ENCODE data around the gene U2AF1. TPM values are rescaled to one million over a fixed set of nuclear protein-coding genes. Genes with fewer than 3 reads are reported as not detected.
"Not testable (repeated sequence)": the region's sequence is repeated elsewhere in the genome, so short reads cannot be mapped to it uniquely, and the experiment has no call there.

U2AF1 gene
- total RNA-seq, 2 donors from 2014 or later, result 61.8 to 135 TPM

GRCh38 chr21:43107794-43108137 is 396 bp upstream of the U2AF1 start:
- not testable (repeated sequence) for H3K4me3 ChIP-seq (ENCODE audit: low read length); H3K36me3 Mint-ChIP-seq (ENCODE audit: low read depth); H3K9ac ChIP-seq (ENCODE audit: extremely low read depth, low read length, poor library complexity, severe bottlenecking); H3K4me1 Mint-ChIP-seq; DNase-seq; H3K27me3 ChIP-seq (ENCODE audit: control insufficient read depth, insufficient read depth, low read length, poor library complexity, severe bottlenecking); H3K9me3 ChIP-seq (ENCODE audit: control insufficient read depth, low read length); H3K9me3 Mint-ChIP-seq; H3K27ac ChIP-seq (ENCODE audit: low read depth, low read length); H3K27ac Mint-ChIP-seq; H3K36me3 ChIP-seq (ENCODE audit: control insufficient read depth, insufficient read depth, low read length); H3K27me3 Mint-ChIP-seq (ENCODE audit: insufficient read depth); H3K4me3 Mint-ChIP-seq; H3K4me1 ChIP-seq (ENCODE audit: control insufficient read depth, insufficient read depth, low read length)
- no CpG with 5 or more reads among the region's 17 CpGs for WGBS, 2 experiments (ENCODE audit: insufficient coverage in 1 of 2, insufficient read length in 1 of 2)

GRCh38 chr21:43104642-43105041 is 2.7 kb downstream of the U2AF1 start:
- not testable (repeated sequence) for H3K9ac ChIP-seq (ENCODE audit: extremely low read depth, low read length, poor library complexity, severe bottlenecking); H3K4me3 Mint-ChIP-seq; H3K4me1 Mint-ChIP-seq; H3K9me3 ChIP-seq (ENCODE audit: control insufficient read depth, low read length); H3K36me3 ChIP-seq (ENCODE audit: control insufficient read depth, insufficient read depth, low read length); H3K9me3 Mint-ChIP-seq; H3K27me3 ChIP-seq (ENCODE audit: control insufficient read depth, insufficient read depth, low read length, poor library complexity, severe bottlenecking); H3K4me3 ChIP-seq (ENCODE audit: low read length); H3K27me3 Mint-ChIP-seq (ENCODE audit: insufficient read depth); DNase-seq; H3K27ac Mint-ChIP-seq; H3K27ac ChIP-seq (ENCODE audit: low read depth, low read length); H3K36me3 Mint-ChIP-seq (ENCODE audit: low read depth); H3K4me1 ChIP-seq (ENCODE audit: control insufficient read depth, insufficient read depth, low read length)
- 92 to 100% methylated on average over 2 of the region's 5 CpGs for WGBS, 2 experiments (ENCODE audit: insufficient coverage in 1 of 2, insufficient read length in 1 of 2)

DNA sequence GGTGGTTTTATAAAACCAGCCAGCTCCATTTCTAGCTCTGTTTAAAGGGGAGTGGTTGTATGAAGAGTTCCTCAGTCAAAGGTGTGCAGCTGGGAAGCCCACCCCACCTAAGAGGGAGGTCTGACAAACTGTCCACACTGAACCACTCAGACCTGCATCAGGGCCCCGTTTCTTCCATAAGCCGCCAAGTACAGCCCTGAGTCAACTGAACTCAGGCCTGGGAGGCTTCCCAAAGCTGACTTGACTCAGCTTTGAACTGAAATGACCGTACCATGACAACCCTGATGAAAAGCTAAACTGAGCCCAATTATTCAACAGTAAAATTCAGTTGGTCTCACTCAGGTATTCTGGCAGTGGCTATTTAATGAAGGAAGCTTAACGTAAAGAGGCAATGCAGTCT is 5.1 kb downstream of the U2AF1 start:
- not testable (repeated sequence) for H3K9me3 Mint-ChIP-seq; H3K36me3 ChIP-seq (ENCODE audit: control insufficient read depth, insufficient read depth, low read length); H3K4me1 Mint-ChIP-seq; H3K4me3 ChIP-seq (ENCODE audit: low read length); H3K36me3 Mint-ChIP-seq (ENCODE audit: low read depth); H3K4me1 ChIP-seq (ENCODE audit: control insufficient read depth, insufficient read depth, low read length); H3K9me3 ChIP-seq (ENCODE audit: control insufficient read depth, low read length); H3K27me3 ChIP-seq (ENCODE audit: control insufficient read depth, insufficient read depth, low read length, poor library complexity, severe bottlenecking); H3K27ac ChIP-seq (ENCODE audit: low read depth, low read length); H3K4me3 Mint-ChIP-seq; H3K27me3 Mint-ChIP-seq (ENCODE audit: insufficient read depth); DNase-seq; H3K27ac Mint-ChIP-seq; H3K9ac ChIP-seq (ENCODE audit: extremely low read depth, low read length, poor library complexity, severe bottlenecking)
- no CpG with 5 or more reads among the region's 4 CpGs for WGBS, 2 experiments (ENCODE audit: insufficient coverage in 1 of 2, insufficient read length in 1 of 2)

DNA sequence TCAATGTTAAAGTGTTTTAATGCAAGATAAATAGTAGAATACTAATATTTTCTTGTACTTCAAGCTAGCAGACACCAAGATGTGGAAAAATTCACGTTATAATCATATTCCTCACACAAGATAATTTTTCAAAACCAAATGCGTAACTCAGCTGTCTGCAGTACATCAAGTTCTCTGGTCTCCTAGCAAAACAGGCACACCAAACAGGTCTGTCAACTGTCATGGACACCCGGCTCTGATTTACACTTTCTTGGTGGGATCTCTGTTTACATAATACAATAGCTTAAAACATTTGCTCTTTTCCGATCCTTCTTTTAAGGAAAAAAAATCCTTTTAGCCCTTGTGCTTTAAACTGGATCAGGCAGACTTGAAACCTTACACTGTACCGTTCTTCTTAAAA is 5.7 kb downstream of the U2AF1 start:
- not testable (repeated sequence) for H3K27ac ChIP-seq (ENCODE audit: low read depth, low read length); H3K4me1 ChIP-seq (ENCODE audit: control insufficient read depth, insufficient read depth, low read length); H3K27me3 Mint-ChIP-seq (ENCODE audit: insufficient read depth); H3K36me3 ChIP-seq (ENCODE audit: control insufficient read depth, insufficient read depth, low read length); H3K4me1 Mint-ChIP-seq; H3K36me3 Mint-ChIP-seq (ENCODE audit: low read depth); DNase-seq; H3K9ac ChIP-seq (ENCODE audit: extremely low read depth, low read length, poor library complexity, severe bottlenecking); H3K4me3 Mint-ChIP-seq; H3K4me3 ChIP-seq (ENCODE audit: low read length); H3K27me3 ChIP-seq (ENCODE audit: control insufficient read depth, insufficient read depth, low read length, poor library complexity, severe bottlenecking); H3K27ac Mint-ChIP-seq; H3K9me3 ChIP-seq (ENCODE audit: control insufficient read depth, low read length); H3K9me3 Mint-ChIP-seq
- no CpG with 5 or more reads among the region's 5 CpGs for WGBS, 2 experiments (ENCODE audit: insufficient coverage in 1 of 2, insufficient read length in 1 of 2)

- H3K9ac ChIP-seq (ENCODE audit: extremely low read depth, low read length, poor library complexity, severe bottlenecking); H3K36me3 Mint-ChIP-seq (ENCODE audit: low read depth); H3K4me1 ChIP-seq (ENCODE audit: control insufficient read depth, insufficient read depth, low read length); H3K9me3 Mint-ChIP-seq; H3K27me3 Mint-ChIP-seq (ENCODE audit: insufficient read depth); H3K4me3 ChIP-seq (ENCODE audit: low read length); DNase-seq; H3K27me3 ChIP-seq (ENCODE audit: control insufficient read depth, insufficient read depth, low read length, poor library complexity, severe bottlenecking); H3K27ac Mint-ChIP-seq; H3K27ac ChIP-seq (ENCODE audit: low read depth, low read length); H3K4me1 Mint-ChIP-seq; H3K9me3 ChIP-seq (ENCODE audit: control insufficient read depth, low read length); H3K4me3 Mint-ChIP-seq; H3K36me3 ChIP-seq (ENCODE audit: control insufficient read depth, insufficient read depth, low read length): not testable (repeated sequence)
- WGBS, 2 experiments (ENCODE audit: insufficient coverage in 1 of 2, insufficient read length in 1 of 2), result no CpG with 5 or more reads among the region's 7 CpGs
Observed at GRCh38 chr21:43101000-43101399, 6.4 kb downstream of the U2AF1 start.

- not testable (repeated sequence) for H3K27me3 ChIP-seq (ENCODE audit: control insufficient read depth, insufficient read depth, low read length, poor library complexity, severe bottlenecking); H3K4me3 ChIP-seq (ENCODE audit: low read length); H3K27me3 Mint-ChIP-seq (ENCODE audit: insufficient read depth); H3K36me3 Mint-ChIP-seq (ENCODE audit: low read depth); H3K9ac ChIP-seq (ENCODE audit: extremely low read depth, low read length, poor library complexity, severe bottlenecking); H3K9me3 ChIP-seq (ENCODE audit: control insufficient read depth, low read length); H3K9me3 Mint-ChIP-seq; DNase-seq; H3K4me1 ChIP-seq (ENCODE audit: control insufficient read depth, insufficient read depth, low read length); H3K4me1 Mint-ChIP-seq; H3K36me3 ChIP-seq (ENCODE audit: control insufficient read depth, insufficient read depth, low read length); H3K27ac ChIP-seq (ENCODE audit: low read depth, low read length); H3K4me3 Mint-ChIP-seq; H3K27ac Mint-ChIP-seq
- whole genome bisulfite sequencing, 2 experiments (ENCODE audit: insufficient coverage in 1 of 2, insufficient read length in 1 of 2), result no CpG with 5 or more reads among the region's 16 CpGs
Observed at GRCh38 chr21:43091979-43092614, 15.3 kb downstream of the U2AF1 start.

DNA sequence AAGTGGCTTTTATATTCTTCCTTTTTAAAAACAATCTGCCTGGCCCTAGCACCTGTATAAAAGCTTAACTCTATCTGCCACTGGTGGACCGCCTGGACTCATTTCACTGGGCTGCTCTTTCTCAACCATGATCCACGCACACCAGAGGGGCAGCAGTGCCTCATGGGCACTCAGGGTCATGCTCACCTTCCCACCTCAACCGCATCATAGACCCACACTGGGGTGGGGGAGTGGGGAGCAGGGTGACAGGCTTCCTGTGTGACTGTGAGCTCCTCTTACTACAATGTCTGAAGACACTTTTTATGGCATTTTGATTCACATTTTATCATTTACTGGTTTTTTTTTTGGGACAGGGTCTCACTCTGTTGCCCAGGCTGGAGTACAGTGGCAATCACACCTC is 16.4 kb downstream of the U2AF1 start:
- not testable (repeated sequence) for H3K4me1 ChIP-seq (ENCODE audit: control insufficient read depth, insufficient read depth, low read length); H3K4me3 Mint-ChIP-seq; H3K27ac Mint-ChIP-seq; H3K4me1 Mint-ChIP-seq; H3K4me3 ChIP-seq (ENCODE audit: low read length); H3K27ac ChIP-seq (ENCODE audit: low read depth, low read length); H3K9me3 Mint-ChIP-seq; H3K36me3 ChIP-seq (ENCODE audit: control insufficient read depth, insufficient read depth, low read length); H3K9me3 ChIP-seq (ENCODE audit: control insufficient read depth, low read length); H3K36me3 Mint-ChIP-seq (ENCODE audit: low read depth); DNase-seq; H3K9ac ChIP-seq (ENCODE audit: extremely low read depth, low read length, poor library complexity, severe bottlenecking); H3K27me3 ChIP-seq (ENCODE audit: control insufficient read depth, insufficient read depth, low read length, poor library complexity, severe bottlenecking); H3K27me3 Mint-ChIP-seq (ENCODE audit: insufficient read depth)
- WGBS, 2 experiments (ENCODE audit: insufficient coverage in 1 of 2, insufficient read length in 1 of 2), result no CpG with 5 or more reads among the region's 3 CpGs

Data from endodermal cell (in vitro differentiated cells).